HUES64 (cell line): ENCODE results near the gene EPHB1.

Source experiments
- H3K27ac ChIP-seq: 2 replicates; pipeline ENCODE4 v1.7.0; 2013; ENCODE audit warnings: low read depth, low read length, inconsistent platforms
- H3K27me3 ChIP-seq: 2 replicates; pipeline ENCODE4 v1.6.1; 2013; ENCODE audit warnings: mild to moderate bottlenecking, low read length; ENCODE audit not compliant: insufficient read depth
- H3K36me3 ChIP-seq: 2 replicates; pipeline ENCODE4 v1.6.1; 2013; ENCODE audit warnings: mild to moderate bottlenecking, low read length; ENCODE audit not compliant: insufficient read depth
- H3K4me1 ChIP-seq: 2 replicates; pipeline ENCODE4 v1.6.1; 2013; ENCODE audit warnings: mild to moderate bottlenecking, low read length, moderate library complexity; ENCODE audit not compliant: insufficient read depth
- H3K4me3 ChIP-seq: 2 replicates; pipeline ENCODE4 v1.5.1; 2013; ENCODE audit warnings: mild to moderate bottlenecking, low read length, moderate library complexity
- H3K9ac ChIP-seq: 2 replicates; pipeline ENCODE4 v1.6.1; 2013; ENCODE audit warnings: mild to moderate bottlenecking, low read depth, low read length
- H3K9me3 ChIP-seq: 2 replicates; pipeline ENCODE4 v1.6.1; 2013; ENCODE audit warnings: low read depth, low read length; ENCODE audit not compliant: insufficient read depth
- WGBS: fragments of 150-250, 120-280 bp; methylation state at CpG from one replicate; pipeline ENCODE4 v1.1.7; 2013; ENCODE audit warnings: missing lambda C conversion rate; 5-methylcytosine and 5-hydroxymethylcytosine counted together

EPHB1 gene

GRCh38 chr3:134832585-134832984 is 37.5 kb downstream of the EPHB1 start:
- H3K27me3 ChIP-seq, result no peaks in the 10 kb centered on the region
- H3K4me1 ChIP-seq, result no peaks in the 10 kb centered on the region
- WGBS, result over 99% methylated on average over 4 of the region's 4 CpGs
- H3K4me3 ChIP-seq, result no peak overlapping the region
- H3K36me3 ChIP-seq, result no peaks in the 10 kb centered on the region
- no peaks in the 10 kb centered on the region for H3K9me3 ChIP-seq
- no peak overlapping the region for H3K27ac ChIP-seq
- no peak overlapping the region for H3K9ac ChIP-seq

- Histone ChIP-seq H3K4me3 (no peak overlapping the region), H3K9me3 (no peaks in the 10 kb centered on the region), H3K36me3 (no peaks in the 10 kb centered on the region), H3K27me3 (no peaks in the 10 kb centered on the region), H3K4me1 (no peaks in the 10 kb centered on the region), H3K27ac (no peak overlapping the region), H3K9ac (no peak overlapping the region)
- WGBS, result 90% methylated on average over 5 of the region's 5 CpGs
Measured at GRCh38 chr3:134833453-134834163, 38.5 kb downstream of the EPHB1 start.

- no peak overlapping the region for H3K27ac ChIP-seq
- H3K4me1 ChIP-seq, result no peaks in the 10 kb centered on the region
- H3K9me3 ChIP-seq, result no peaks in the 10 kb centered on the region
- H3K4me3 ChIP-seq, result no peak overlapping the region
- H3K36me3 ChIP-seq, result no peaks in the 10 kb centered on the region
- H3K27me3 ChIP-seq, result no peaks in the 10 kb centered on the region
- WGBS, result 97% methylated on average over 3 of the region's 3 CpGs
- H3K9ac ChIP-seq, result no peak overlapping the region
Measured at GRCh38 chr3:134836921-134837320, 41.9 kb downstream of the EPHB1 start.

GRCh38 chr3:134838599-134838998 is 43.5 kb downstream of the EPHB1 start:
- WGBS, result 38% methylated on average over 1 of the region's 2 CpGs
- H3K4me3 ChIP-seq, result no peak overlapping the region
- no peaks in the 10 kb centered on the region for H3K36me3 ChIP-seq
- H3K4me1 ChIP-seq, result no peaks in the 10 kb centered on the region
- H3K9me3 ChIP-seq, result no peaks in the 10 kb centered on the region
- no peak overlapping the region for H3K27ac ChIP-seq
- H3K9ac ChIP-seq, result no peak overlapping the region
- no peaks in the 10 kb centered on the region for H3K27me3 ChIP-seq

GRCh38 chr3:134839422-134839821 is 44.4 kb downstream of the EPHB1 start:
- no peak overlapping the region for H3K9ac ChIP-seq
- WGBS, result 85% methylated on average over 3 of the region's 3 CpGs
- no peaks in the 10 kb centered on the region for H3K36me3 ChIP-seq

GRCh38 chr3:134839990-134840389 is 44.9 kb downstream of the EPHB1 start:
- whole genome bisulfite sequencing, result 86% methylated on average over 1 of the region's 1 CpG
- no peaks in the 10 kb centered on the region for H3K4me1 ChIP-seq
- no peak overlapping the region for H3K27ac ChIP-seq
- H3K4me3 ChIP-seq, result no peak overlapping the region
- no peaks in the 10 kb centered on the region for H3K9me3 ChIP-seq
- no peaks in the 10 kb centered on the region for H3K27me3 ChIP-seq
- no peak overlapping the region for H3K9ac ChIP-seq
- no peaks in the 10 kb centered on the region for H3K36me3 ChIP-seq

More at GRCh38 chr3:134839422-134839821, 44.4 kb downstream of the EPHB1 start:
- no peak overlapping the region for H3K27ac ChIP-seq
- H3K4me3 ChIP-seq, result no peak overlapping the region
- H3K9me3 ChIP-seq, result no peaks in the 10 kb centered on the region
- no peaks in the 10 kb centered on the region for H3K4me1 ChIP-seq
- H3K27me3 ChIP-seq, result no peaks in the 10 kb centered on the region

GRCh38 chr3:134840459-134840858 is 45.4 kb downstream of the EPHB1 start:
- Histone ChIP-seq H3K9ac (no peak overlapping the region), H3K4me1 (no peaks in the 10 kb centered on the region), H3K36me3 (no peaks in the 10 kb centered on the region), H3K27ac (no peak overlapping the region), H3K9me3 (no peaks in the 10 kb centered on the region), H3K4me3 (no peak overlapping the region), H3K27me3 (no peaks in the 10 kb centered on the region)
- 84% methylated on average over 2 of the region's 2 CpGs for WGBS

- H3K36me3 ChIP-seq, result no peaks in the 10 kb centered on the region
- peaks cover 8% of the 10 kb centered on the region for H3K4me1 ChIP-seq
- no peaks in the 10 kb centered on the region for H3K9me3 ChIP-seq
- H3K9ac ChIP-seq, result no peak overlapping the region
- no peak overlapping the region for H3K4me3 ChIP-seq
- WGBS, result 95% methylated on average over 9 of the region's 9 CpGs
- no peak overlapping the region for H3K27ac ChIP-seq
- H3K27me3 ChIP-seq, result no peaks in the 10 kb centered on the region
Measured at GRCh38 chr3:134846084-134846483, 51.0 kb downstream of the EPHB1 start.

GRCh38 chr3:134846911-134847317 is 51.9 kb downstream of the EPHB1 start:
- Histone ChIP-seq H3K36me3 (no peaks in the 10 kb centered on the region), H3K9ac (no peak overlapping the region), H3K9me3 (no peaks in the 10 kb centered on the region), H3K4me3 (no peak overlapping the region), H3K4me1 (peaks cover 8% of the 10 kb centered on the region), H3K27ac (no peak overlapping the region), H3K27me3 (no peaks in the 10 kb centered on the region)
- WGBS, result 68% methylated on average over 10 of the region's 10 CpGs

- Histone ChIP-seq H3K4me1 (peaks cover 8% of the 10 kb centered on the region), H3K27me3 (no peaks in the 10 kb centered on the region), H3K9me3 (no peaks in the 10 kb centered on the region), H3K36me3 (no peaks in the 10 kb centered on the region), H3K27ac (no peak overlapping the region), H3K9ac (no peak overlapping the region), H3K4me3 (no peak overlapping the region)
- WGBS, result 91% methylated on average over 2 of the region's 2 CpGs
Measured at GRCh38 chr3:134847349-134847748, 52.3 kb downstream of the EPHB1 start.

- H3K4me3 ChIP-seq, result no peak overlapping the region
- WGBS, result 93% methylated on average over 6 of the region's 6 CpGs
Measured at GRCh38 chr3:134849561-134849960, 54.5 kb downstream of the EPHB1 start.

GRCh38 chr3:134850761-134851160 is 55.7 kb downstream of the EPHB1 start:
- Histone ChIP-seq H3K4me1 (peaks cover 8% of the 10 kb centered on the region), H3K27me3 (no peaks in the 10 kb centered on the region), H3K9me3 (no peaks in the 10 kb centered on the region), H3K36me3 (no peaks in the 10 kb centered on the region), H3K4me3 (no peak overlapping the region), H3K27ac (no peak overlapping the region), H3K9ac (no peak overlapping the region)
- WGBS, result 88% methylated on average over 3 of the region's 3 CpGs

More at GRCh38 chr3:134849561-134849960, 54.5 kb downstream of the EPHB1 start:
- Histone ChIP-seq H3K27ac (no peak overlapping the region), H3K9ac (no peak overlapping the region), H3K9me3 (no peaks in the 10 kb centered on the region), H3K27me3 (no peaks in the 10 kb centered on the region), H3K4me1 (peaks cover 8% of the 10 kb centered on the region), H3K36me3 (no peaks in the 10 kb centered on the region)
